ENCODE results near the gene CCDC127.
"Not testable (repeated sequence)": the region's sequence is repeated elsewhere in the genome, so short reads cannot be mapped to it uniquely, and the experiment has no call there.

Gene CCDC127

GRCh38 chr5:233426-233825, 15.5 kb upstream of the CCDC127 start:
- not testable (repeated sequence) for DNase-seq

- no peak for DNase-seq
Measured at GRCh38 chr5:231661-232060, 13.7 kb upstream of the CCDC127 start.

GRCh38 chr5:230711-231110, 12.8 kb upstream of the CCDC127 start:
- peak; percentile 56 for DNase-seq

GRCh38 chr5:228886-229285, 10.9 kb upstream of the CCDC127 start:
- DNase-seq: no peak

- peak; percentile 8 for DNase-seq
Measured at GRCh38 chr5:227375-227774, 9.4 kb upstream of the CCDC127 start.

GRCh38 chr5:225334-225733, 7.4 kb upstream of the CCDC127 start:
- peak; percentile 28 for DNase-seq

GRCh38 chr5:223791-224190, 5.8 kb upstream of the CCDC127 start:
- no peak for DNase-seq

- DNase-seq: peak; percentile 47
Measured at GRCh38 chr5:222951-223715, 5.2 kb upstream of the CCDC127 start.

GRCh38 chr5:219991-220390, 2.0 kb upstream of the CCDC127 start:
- DNase-seq: peak; percentile 36

GRCh38 chr5:219460-219863, 1.5 kb upstream of the CCDC127 start:
- peak; percentile 75 for DNase-seq

GRCh38 chr5:218457-219291, 721 bp upstream of the CCDC127 start:
- peak; percentile 73 for DNase-seq

GRCh38 chr5:216076-216475, 1.9 kb downstream of the CCDC127 start:
- peak; percentile 34 for DNase-seq

- peak; percentile 31 for DNase-seq
Measured at GRCh38 chr5:215256-215655, 2.7 kb downstream of the CCDC127 start.

GRCh38 chr5:213803-214395, 4.1 kb downstream of the CCDC127 start:
- peak; percentile 31 for DNase-seq

- peak; percentile 38 for DNase-seq
Measured at GRCh38 chr5:208449-209114, 9.4 kb downstream of the CCDC127 start.

- DNase-seq: peak; percentile 39
Measured at GRCh38 chr5:207599-207998, 10.4 kb downstream of the CCDC127 start.

GRCh38 chr5:206927-207536, 10.9 kb downstream of the CCDC127 start:
- peak; percentile 1 for DNase-seq

- DNase-seq: peak; percentile 12
Measured at GRCh38 chr5:206406-206805, 11.5 kb downstream of the CCDC127 start.

GRCh38 chr5:204966-205670, 12.8 kb downstream of the CCDC127 start:
- peak; percentile 43 for DNase-seq

GRCh38 chr5:204462-204861, 13.5 kb downstream of the CCDC127 start:
- no peak for DNase-seq

- peak; percentile 38 for DNase-seq
Measured at GRCh38 chr5:204001-204400, 14.0 kb downstream of the CCDC127 start.

Data from activated effector memory CD4-positive, alpha-beta T cell treated with anti-CD3 and anti-CD28 coated beads, Interleukin-2, amount 50 U/mL, for 16 hours (primary cell).